HepG2 (cell line): Measurements from ENCODE around the gene MACROD2. TPM values are rescaled to one million over a fixed set of nuclear protein-coding genes. Genes with fewer than 3 reads are reported as not detected.
A peak's percentile ranks its signal among the peaks of the same experiment; 100 is the strongest.

Experiments used
- ATAC-seq: fragments of 200-7000 bp; cut with Tn5 transposase; 3 replicates; pipeline ENCODE4 v1.9.1; 2020; ENCODE audit warnings: mild to moderate bottlenecking, moderate library complexity
- BruUV-seq: library from RNA; stranded (reverse); fragments of 400-500 nt; replicated peaks from 2 replicates; lab custom pipeline; 2021; lab: Mats Ljungman, UMichigan
- CTCF ChIA-PET: fragments of 300-600 bp; formaldehyde crosslinking; extraction: SDS; loops from one replicate; lab custom pipeline; 2021; ENCODE audit warnings: low total read pairs, inconsistent platforms, low intra/inter-chr PET ratio; lab: Yijun Ruan, JAX
- POLR2A ChIA-PET: fragments of 350-600 bp; sonication (Branson Sonifier 250); formaldehyde crosslinking; loops from one replicate; lab custom pipeline; 2020; ENCODE audit warnings: antibody characterized with exemption, inconsistent platforms; lab: Yijun Ruan, JAX
- DNase-seq: peaks from one replicate; pipeline ENCODE4 v3.0.0-alpha.2; 2015; ENCODE audit warnings: low spot score
- FAIRE-seq: peaks from 3 replicates; lab custom pipeline; 2011; peaks lifted over from hg19 to GRCh38; lab: Jason Lieb, UNC
- H2AFZ ChIP-seq: one replicate; pipeline ENCODE4 v1.6.1; 2011; ENCODE audit warnings: low read length, inconsistent platforms
- H3K27ac ChIP-seq: fragments of 300-600 bp; 3 replicates; pipeline ENCODE4 v1.8.0; 2011; ENCODE audit warnings: mixed run types, mild to moderate bottlenecking, mixed read lengths, low read length, inconsistent platforms; ENCODE audit not compliant: insufficient read depth; ENCODE audit errors: extremely low read length
- H3K27me3 ChIP-seq, 2 experiments: fragments of 200-600 bp in 1 of 2; 2 replicates in 1 of 2; 3 replicates in 1 of 2; pipeline versions ENCODE4 v1.6.0 to v1.8.0; 2011; ENCODE audit warnings: low read length in 2 of 2, mild to moderate bottlenecking in 2 of 2, moderate library complexity in 2 of 2, inconsistent platforms in 1 of 2; ENCODE audit not compliant: insufficient read depth in 2 of 2, control insufficient read depth in 1 of 2
- H3K36me3 ChIP-seq, 2 experiments: fragments of 200-600 bp in 1 of 2; replicated peaks in 1 of 2; 2 replicates in 1 of 2; 3 replicates in 1 of 2; pipeline versions ENCODE4 v1.5.1 to v1.8.0; 2011; ENCODE audit warnings: low read length in 2 of 2, inconsistent platforms in 1 of 2; ENCODE audit not compliant: insufficient read depth in 2 of 2, control insufficient read depth in 1 of 2
- H3K4me1 ChIP-seq: 2 replicates; pipeline ENCODE4 v1.5.1; 2012; ENCODE audit warnings: low read length, inconsistent platforms; ENCODE audit not compliant: insufficient read depth
- H3K4me2 ChIP-seq: 2 replicates; pipeline ENCODE4 v1.6.0; 2011; ENCODE audit warnings: low read depth, low read length, inconsistent platforms
- H3K4me3 ChIP-seq, 3 experiments: fragments of 200-600 bp in 1 of 3; sonication (generic), shearing (Covaris generic) in 1 of 3; replicated peaks in 1 of 3; 2 replicates each; pipeline ENCODE4 v1.5.1; 2011 to 2016; ENCODE audit warnings: low read length in 3 of 3, inconsistent platforms in 2 of 3, low read depth in 2 of 3, mild to moderate bottlenecking in 2 of 3, control low read depth in 1 of 3, mixed read lengths in 1 of 3; ENCODE audit not compliant: insufficient read depth in 1 of 3
- H3K79me2 ChIP-seq: one replicate; pipeline ENCODE4 v1.6.1; 2011; ENCODE audit warnings: low read length, inconsistent platforms; ENCODE audit not compliant: insufficient read depth
- H3K9ac ChIP-seq: 2 replicates; pipeline ENCODE4 v1.6.0; 2011; ENCODE audit warnings: mild to moderate bottlenecking, low read depth, low read length, inconsistent platforms; ENCODE audit not compliant: insufficient read depth
- H3K9me3 ChIP-seq: 2 replicates; pipeline ENCODE4 v1.5.1; 2012; ENCODE audit warnings: mild to moderate bottlenecking, low read length
- H4K20me1 ChIP-seq: 2 replicates; pipeline ENCODE4 v1.6.0; 2011; ENCODE audit warnings: inconsistent platforms, mild to moderate bottlenecking, low read length, moderate library complexity; ENCODE audit not compliant: insufficient read depth
- EP300 ChIP-seq, 3 experiments: sonication (generic) in 1 of 3; formaldehyde crosslinking in 1 of 3; IDR thresholded peaks; 2 replicates each; pipeline versions ENCODE4 v1.5.1 to v1.6.1; 2011 to 2020; ENCODE audit warnings: low read depth in 2 of 3, low read length in 2 of 3, borderline replicate concordance in 1 of 3, improper control_type of control experiment in 1 of 3, mild to moderate bottlenecking in 1 of 3, missing genetic modification reagents in 1 of 3, moderate library complexity in 1 of 3
- HIVEP1 ChIP-seq: sonication (generic); formaldehyde crosslinking; IDR thresholded peaks from 2 replicates; pipeline ENCODE4 v1.4.0; 2020; ENCODE audit warnings: mild to moderate bottlenecking, missing genetic modification reagents
- HNRNPLL ChIP-seq: fragments of 200-400 bp; formaldehyde crosslinking; IDR thresholded peaks from 2 replicates; pipeline ENCODE4 v1.6.1; 2017; ENCODE audit warnings: mild to moderate bottlenecking, low read depth, low read length; ENCODE audit not compliant: poor library complexity, severe bottlenecking
- HOXA5 ChIP-seq: sonication (generic); formaldehyde crosslinking; IDR thresholded peaks from 2 replicates; pipeline ENCODE4 v1.4.0; 2020; ENCODE audit warnings: missing genetic modification reagents
- IKZF4 ChIP-seq: sonication (generic); formaldehyde crosslinking; IDR thresholded peaks from 2 replicates; pipeline ENCODE4 v1.5.1; 2020; ENCODE audit warnings: borderline replicate concordance, mild to moderate bottlenecking, low read depth, missing genetic modification reagents; ENCODE audit errors: not compliant biosample characterization
- MYNN ChIP-seq: sonication (generic); formaldehyde crosslinking; IDR thresholded peaks from 2 replicates; pipeline ENCODE4 v1.4.0; 2020; ENCODE audit warnings: mild to moderate bottlenecking, low read depth, missing genetic modification reagents
- SETDB1 ChIP-seq: sonication (generic); formaldehyde crosslinking; IDR thresholded peaks from 2 replicates; pipeline ENCODE4 v1.5.1; 2020; ENCODE audit warnings: missing genetic modification reagents, mild to moderate bottlenecking, borderline replicate concordance
- SP1 ChIP-seq, 2 experiments: fragments of 450-650 bp in 1 of 2; sonication (generic) in 1 of 2; formaldehyde crosslinking in 1 of 2; IDR thresholded peaks; 2 replicates each; pipeline versions ENCODE4 v1.4.0 to v1.6.1; 2016 to 2020; ENCODE audit warnings: missing genetic modification reagents in 1 of 2
- TFDP2 ChIP-seq: sonication (generic); formaldehyde crosslinking; IDR thresholded peaks from 2 replicates; pipeline ENCODE4 v1.4.0; 2020; ENCODE audit warnings: missing genetic modification reagents
- ZNF230 ChIP-seq: sonication (generic); formaldehyde crosslinking; IDR thresholded peaks from 2 replicates; pipeline ENCODE4 v1.4.0; 2020; ENCODE audit warnings: mild to moderate bottlenecking, missing genetic modification reagents
- ZNF24 ChIP-seq: fragments of 450-650 bp; IDR thresholded peaks from 2 replicates; pipeline ENCODE4 v1.6.1; 2017; ENCODE audit warnings: antibody characterized with exemption, mild to moderate bottlenecking
- ZNF766 ChIP-seq: sonication (generic); formaldehyde crosslinking; IDR thresholded peaks from 2 replicates; pipeline ENCODE4 v1.5.0; 2020; ENCODE audit warnings: missing genetic modification reagents, borderline replicate concordance
- WGBS: methylation state at CpG from one replicate; pipeline ENCODE4 v1.1.6; 2017; ENCODE audit warnings: low lambda C conversion rate; 5-methylcytosine and 5-hydroxymethylcytosine counted together
- in situ Hi-C: cut with HindIII; loops from 2 replicates; pipeline ENCODE4 v1.10.0; 2017; ENCODE audit warnings: low pct_unique_long_range_greater_than_20kb; ENCODE audit not compliant: extremely low pct_ligation_motif_present
- intact Hi-C: fragments of 100-400 bp; cut with micrococcal nuclease; formaldehyde crosslinking; loops from one replicate; pipeline ENCODE4 v1.10.0; 2022; ENCODE audit not compliant: unreplicated experiment
- polyA plus RNA-seq, 8 experiments: library from polyadenylated mRNA; depleted of rRNA in 3 of 8; stranded (reverse) in 7 of 8; unstranded in 1 of 8; fragments of >200 nt; fragmentation: Illumina TruSeq in 4 of 8; extraction: Trizol in 4 of 8; gene quantifications; 2 replicates each; pipeline versions ENCODE4 v1.2.1 to v1.2.3, GENCODE V29; 2011 to 2016; ENCODE audit warnings: low read depth in 4 of 8, missing spikeins in 1 of 8, mixed read lengths in 1 of 8; ENCODE audit not compliant: insufficient read depth in 1 of 8
- total RNA-seq, 5 experiments: library from RNA; depleted of rRNA; stranded (reverse); fragments of >200 nt; fragmentation: Illumina TruSeq; extraction: Trizol; gene quantifications; 2 replicates each; pipeline ENCODE4 v1.2.3, GENCODE V29; 2016; ENCODE audit warnings: low read depth in 1 of 5
- TF ChIP-seq, protein P1 (sequence below): sonication (generic); formaldehyde crosslinking; IDR thresholded peaks from 2 replicates; pipeline ENCODE4 v1.4.0; 2020; ENCODE audit warnings: missing genetic modification reagents
- TF ChIP-seq, protein P2 (sequence below): sonication (generic); formaldehyde crosslinking; IDR thresholded peaks from 2 replicates; pipeline ENCODE4 v1.4.0; 2020; ENCODE audit warnings: missing genetic modification reagents, borderline replicate concordance

Gene MACROD2
- total and polyA plus RNA-seq, 2 of the 13 experiments (the other 11 are each of a cell fraction or from before 2014, with no cell fraction given) = 0.13 to 0.51 TPM

- intact Hi-C loops (loop anchor here (1.0 to 10.0 kb wide), 8 partner anchors 271 to 1595 kb away; no protein-coding TSS in a partner anchor), in situ Hi-C loops (loop anchor here (10.0 kb wide), 2 partner anchors 607 to 907 kb away; no protein-coding TSS in a partner anchor)
- Histone ChIP-seq H3K79me2 (no peaks in the 10 kb centered on the region), H4K20me1 (no peaks in the 10 kb centered on the region), H3K27ac (no peak within 1 kb of the TSS), H2AFZ (peak within 1 kb of the TSS; percentile 82), H3K4me3 (peak within 1 kb of the TSS; percentile 33 to 65 (median 54)), H3K9ac (peak within 1 kb of the TSS; percentile 44; the same call in 1 of the 2 replicates), H3K4me1 (peaks cover 17% of the 10 kb centered on the region; the same call in 1 of the 2 replicates), H3K27me3 (no peaks in the 10 kb centered on the region; a peak in 1 of 5 replicates), H3K9me3 (no peaks in the 10 kb centered on the region), H3K36me3 (no peaks in the 10 kb centered on the region), H3K4me2 (peak within 1 kb of the TSS; percentile 85)
- ATAC-seq (peak; percentile 99), FAIRE-seq (peak; percentile 73), DNase-seq (peak; percentile 93)
- POLR2A ChIA-PET = interaction anchor here (1.0 to 2.3 kb wide), 5 partner anchors 9 to 723 kb away, joined by 3 to 13 read pairs (median 5); no protein-coding TSS in a partner anchor
- WGBS = 20% methylated on average over 12 of the region's 12 CpGs
- CTCF ChIA-PET = interaction anchor here (1.6 kb wide), 1 partner anchor 899 kb away, joined by 6 read pairs; no protein-coding TSS in a partner anchor
- no TSS peak for BruUV-seq
- TF ChIP-seq MYNN (CRISPR knock-in tag) (no peak), HOXA5 (CRISPR knock-in tag) (no peak), HNRNPLL (no peak), SP1 (IDR thresholded peaks at IDR 0.05) (no peak), SP1 (CRISPR knock-in tag; IDR thresholded peaks at IDR 0.05) (peak; percentile 39; the same call in 1 of the 2 replicates), SETDB1 (CRISPR knock-in tag) (no peak), HIVEP1 (CRISPR knock-in tag) (no peak), EP300 (IDR thresholded peaks at IDR 0.05; ENCODE audit: low read depth in 2 of 2, low read length in 2 of 2) (peak; percentile 22 to 48; a peak in 2 of 4 replicates), EP300 (CRISPR knock-in tag; IDR thresholded peaks at IDR 0.05; ENCODE audit: borderline replicate concordance) (no peak), ZNF230 (CRISPR knock-in tag) (0 out of 2 replicates have a peak, but pooled peaks have one; percentile 67), ZNF24 (no peak), TFDP2 (CRISPR knock-in tag) (no peak), ZNF766 (no peak), IKZF4 (CRISPR knock-in tag) (no peak)
- TF ChIP-seq, protein P1, sequence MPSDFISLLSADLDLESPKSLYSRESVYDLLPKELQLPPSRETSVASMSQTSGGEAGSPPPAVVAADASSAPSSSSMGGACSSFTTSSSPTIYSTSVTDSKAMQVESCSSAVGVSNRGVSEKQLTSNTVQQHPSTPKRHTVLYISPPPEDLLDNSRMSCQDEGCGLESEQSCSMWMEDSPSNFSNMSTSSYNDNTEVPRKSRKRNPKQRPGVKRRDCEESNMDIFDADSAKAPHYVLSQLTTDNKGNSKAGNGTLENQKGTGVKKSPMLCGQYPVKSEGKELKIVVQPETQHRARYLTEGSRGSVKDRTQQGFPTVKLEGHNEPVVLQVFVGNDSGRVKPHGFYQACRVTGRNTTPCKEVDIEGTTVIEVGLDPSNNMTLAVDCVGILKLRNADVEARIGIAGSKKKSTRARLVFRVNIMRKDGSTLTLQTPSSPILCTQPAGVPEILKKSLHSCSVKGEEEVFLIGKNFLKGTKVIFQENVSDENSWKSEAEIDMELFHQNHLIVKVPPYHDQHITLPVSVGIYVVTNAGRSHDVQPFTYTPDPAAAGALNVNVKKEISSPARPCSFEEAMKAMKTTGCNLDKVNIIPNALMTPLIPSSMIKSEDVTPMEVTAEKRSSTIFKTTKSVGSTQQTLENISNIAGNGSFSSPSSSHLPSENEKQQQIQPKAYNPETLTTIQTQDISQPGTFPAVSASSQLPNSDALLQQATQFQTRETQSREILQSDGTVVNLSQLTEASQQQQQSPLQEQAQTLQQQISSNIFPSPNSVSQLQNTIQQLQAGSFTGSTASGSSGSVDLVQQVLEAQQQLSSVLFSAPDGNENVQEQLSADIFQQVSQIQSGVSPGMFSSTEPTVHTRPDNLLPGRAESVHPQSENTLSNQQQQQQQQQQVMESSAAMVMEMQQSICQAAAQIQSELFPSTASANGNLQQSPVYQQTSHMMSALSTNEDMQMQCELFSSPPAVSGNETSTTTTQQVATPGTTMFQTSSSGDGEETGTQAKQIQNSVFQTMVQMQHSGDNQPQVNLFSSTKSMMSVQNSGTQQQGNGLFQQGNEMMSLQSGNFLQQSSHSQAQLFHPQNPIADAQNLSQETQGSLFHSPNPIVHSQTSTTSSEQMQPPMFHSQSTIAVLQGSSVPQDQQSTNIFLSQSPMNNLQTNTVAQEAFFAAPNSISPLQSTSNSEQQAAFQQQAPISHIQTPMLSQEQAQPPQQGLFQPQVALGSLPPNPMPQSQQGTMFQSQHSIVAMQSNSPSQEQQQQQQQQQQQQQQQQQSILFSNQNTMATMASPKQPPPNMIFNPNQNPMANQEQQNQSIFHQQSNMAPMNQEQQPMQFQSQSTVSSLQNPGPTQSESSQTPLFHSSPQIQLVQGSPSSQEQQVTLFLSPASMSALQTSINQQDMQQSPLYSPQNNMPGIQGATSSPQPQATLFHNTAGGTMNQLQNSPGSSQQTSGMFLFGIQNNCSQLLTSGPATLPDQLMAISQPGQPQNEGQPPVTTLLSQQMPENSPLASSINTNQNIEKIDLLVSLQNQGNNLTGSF (CRISPR knock-in tag) = no peak
- TF ChIP-seq, protein P2, sequence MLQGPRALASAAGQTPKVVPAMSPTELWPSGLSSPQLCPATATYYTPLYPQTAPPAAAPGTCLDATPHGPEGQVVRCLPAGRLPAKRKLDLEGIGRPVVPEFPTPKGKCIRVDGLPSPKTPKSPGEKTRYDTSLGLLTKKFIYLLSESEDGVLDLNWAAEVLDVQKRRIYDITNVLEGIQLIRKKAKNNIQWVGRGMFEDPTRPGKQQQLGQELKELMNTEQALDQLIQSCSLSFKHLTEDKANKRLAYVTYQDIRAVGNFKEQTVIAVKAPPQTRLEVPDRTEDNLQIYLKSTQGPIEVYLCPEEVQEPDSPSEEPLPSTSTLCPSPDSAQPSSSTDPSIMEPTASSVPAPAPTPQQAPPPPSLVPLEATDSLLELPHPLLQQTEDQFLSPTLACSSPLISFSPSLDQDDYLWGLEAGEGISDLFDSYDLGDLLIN (CRISPR knock-in tag) = no peak
Observed at GRCh38 chr20:14337400-14338171, 342.3 kb downstream of the MACROD2 start, which contains the start of gene FLRT3. TSS of gene FLRT3 (minus strand) at chr20:14337612. CDS start at chr20:14327506, 10,106 bp downstream.
